Ramos (cell line): ENCODE measurements around the gene MDH2.
"Not testable (repeated sequence)": the region's sequence is repeated elsewhere in the genome, so short reads cannot be mapped to it uniquely, and the experiment has no call there.

Experiments used
- in situ Hi-C: fragments of 300-500 bp; cut with MboI; formaldehyde crosslinking; loops from one replicate; pipeline ENCODE4 v1.14.3; 2022; ENCODE audit warnings: low sequenced_read_pairs; ENCODE audit not compliant: unreplicated experiment

The MDH2 gene, protein sequence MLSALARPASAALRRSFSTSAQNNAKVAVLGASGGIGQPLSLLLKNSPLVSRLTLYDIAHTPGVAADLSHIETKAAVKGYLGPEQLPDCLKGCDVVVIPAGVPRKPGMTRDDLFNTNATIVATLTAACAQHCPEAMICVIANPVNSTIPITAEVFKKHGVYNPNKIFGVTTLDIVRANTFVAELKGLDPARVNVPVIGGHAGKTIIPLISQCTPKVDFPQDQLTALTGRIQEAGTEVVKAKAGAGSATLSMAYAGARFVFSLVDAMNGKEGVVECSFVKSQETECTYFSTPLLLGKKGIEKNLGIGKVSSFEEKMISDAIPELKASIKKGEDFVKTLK

DNA sequence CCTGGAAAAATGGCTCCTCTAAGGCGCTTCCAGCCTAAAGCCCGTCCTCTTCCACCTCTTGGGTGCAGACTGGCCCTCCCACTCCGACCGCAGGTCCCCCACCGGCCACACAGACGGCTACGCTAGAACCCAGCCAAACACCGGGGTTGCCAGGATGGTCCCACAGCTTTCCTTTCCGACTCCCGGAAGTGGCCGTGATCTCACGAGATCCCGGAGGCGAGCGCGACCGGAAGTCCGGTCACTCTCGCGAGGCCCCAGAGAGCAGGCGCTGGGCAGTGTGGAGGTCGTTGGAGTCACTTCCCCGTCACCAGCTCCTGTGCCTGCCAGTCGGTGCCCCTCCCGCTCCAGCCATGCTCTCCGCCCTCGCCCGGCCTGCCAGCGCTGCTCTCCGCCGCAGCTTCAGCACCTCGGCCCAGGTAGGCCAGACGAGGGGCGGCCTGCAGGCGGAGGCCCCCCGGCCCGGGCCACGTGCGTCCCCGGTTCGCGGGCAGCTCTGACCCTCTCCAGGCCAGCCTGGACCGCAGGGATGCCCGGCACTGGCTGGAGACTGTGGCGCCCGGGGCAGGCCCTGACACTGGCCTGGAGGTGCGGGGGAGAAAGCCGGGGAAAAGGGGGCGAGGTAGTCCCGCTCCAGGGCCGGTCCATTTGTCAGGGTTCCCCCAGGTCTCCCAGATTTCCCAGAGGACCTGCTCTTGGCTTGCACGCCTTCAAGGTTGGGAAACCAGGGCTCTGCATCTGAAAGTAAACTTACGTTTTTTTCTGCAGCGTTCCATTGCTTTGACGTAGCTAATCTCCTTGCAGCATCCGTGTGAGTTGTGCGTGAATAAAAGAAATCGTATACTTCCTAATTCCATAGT lies at the start of gene MDH2, which contains the start of gene STYXL1:
Gene MDH2 (plus strand): TSS at position 296 of the 857 bp plus-strand sequence. CDS start 55 bp downstream, at position 351.
Gene STYXL1 (minus strand): TSS at position 190 of the 857 bp plus-strand sequence. CDS start 17,477 bp downstream, outside the sequence.
- in situ Hi-C loops = no loop called here

DNA sequence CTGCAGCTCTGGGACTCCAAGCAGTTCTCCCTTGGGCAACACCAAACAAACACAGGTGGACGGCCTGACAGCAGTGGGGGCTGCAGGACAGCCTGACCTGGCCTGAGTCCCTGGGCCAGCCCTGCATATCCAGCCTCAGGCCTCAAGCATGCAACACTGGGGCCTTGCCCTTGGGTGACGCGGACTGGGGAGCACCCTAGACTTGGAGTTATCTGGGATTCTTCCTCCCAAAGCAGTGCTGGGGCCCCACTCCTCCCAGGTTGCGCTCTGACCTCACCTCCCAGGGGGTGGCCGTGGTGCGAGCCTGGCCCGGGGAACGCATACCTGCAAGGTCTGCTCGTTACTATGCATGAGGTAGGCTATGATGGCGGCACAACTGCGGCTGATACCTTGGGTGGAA lies 47.3 kb upstream of the MDH2 start:
- in situ Hi-C loops = no loop called here

- in situ Hi-C loops = no loop called here
Measured at GRCh38 chr7:76002139-76002538, 45.8 kb upstream of the MDH2 start.

DNA sequence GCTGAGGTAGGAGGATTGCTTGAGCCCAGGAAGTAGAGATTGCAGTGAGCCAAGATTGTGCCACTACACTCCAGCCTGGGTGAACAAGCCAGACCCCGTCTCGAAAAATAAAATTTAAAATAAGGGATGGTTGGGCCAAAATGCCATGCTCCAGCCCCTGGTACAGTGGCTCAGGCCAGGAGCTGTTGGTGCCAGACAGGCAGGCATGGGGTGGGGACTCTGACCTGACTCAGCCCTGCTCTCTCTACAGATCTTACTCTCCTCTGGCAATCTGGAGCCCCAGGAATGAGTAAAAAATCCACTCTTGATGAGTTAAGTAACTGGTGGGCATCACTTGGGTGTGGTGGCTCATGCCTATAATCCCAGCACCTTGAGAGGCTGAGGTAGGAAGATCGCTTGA lies 45.1 kb upstream of the MDH2 start:
- in situ Hi-C loops = no loop called here

GRCh38 chr7:76003351-76003750 lies 44.6 kb upstream of the MDH2 start:
- in situ Hi-C loops = no loop called here

- in situ Hi-C loops = not testable (repeated sequence)
Measured at GRCh38 chr7:76005004-76005403, 42.9 kb upstream of the MDH2 start.

GRCh38 chr7:76008156-76008687 lies 39.7 kb upstream of the MDH2 start:
- in situ Hi-C loops = no loop called here

- in situ Hi-C loops = no loop called here
Measured at GRCh38 chr7:76009672-76010600, 38.0 kb upstream of the MDH2 start.

- in situ Hi-C loops = no loop called here
Measured at GRCh38 chr7:76011442-76011861, 36.5 kb upstream of the MDH2 start.

GRCh38 chr7:76016191-76016947 lies 31.5 kb upstream of the MDH2 start:
- in situ Hi-C loops = no loop called here

- in situ Hi-C loops = not testable (repeated sequence)
Measured at GRCh38 chr7:76018520-76018919, 29.4 kb upstream of the MDH2 start.

GRCh38 chr7:76020031-76020714 lies 27.7 kb upstream of the MDH2 start:
- in situ Hi-C loops = no loop called here

DNA sequence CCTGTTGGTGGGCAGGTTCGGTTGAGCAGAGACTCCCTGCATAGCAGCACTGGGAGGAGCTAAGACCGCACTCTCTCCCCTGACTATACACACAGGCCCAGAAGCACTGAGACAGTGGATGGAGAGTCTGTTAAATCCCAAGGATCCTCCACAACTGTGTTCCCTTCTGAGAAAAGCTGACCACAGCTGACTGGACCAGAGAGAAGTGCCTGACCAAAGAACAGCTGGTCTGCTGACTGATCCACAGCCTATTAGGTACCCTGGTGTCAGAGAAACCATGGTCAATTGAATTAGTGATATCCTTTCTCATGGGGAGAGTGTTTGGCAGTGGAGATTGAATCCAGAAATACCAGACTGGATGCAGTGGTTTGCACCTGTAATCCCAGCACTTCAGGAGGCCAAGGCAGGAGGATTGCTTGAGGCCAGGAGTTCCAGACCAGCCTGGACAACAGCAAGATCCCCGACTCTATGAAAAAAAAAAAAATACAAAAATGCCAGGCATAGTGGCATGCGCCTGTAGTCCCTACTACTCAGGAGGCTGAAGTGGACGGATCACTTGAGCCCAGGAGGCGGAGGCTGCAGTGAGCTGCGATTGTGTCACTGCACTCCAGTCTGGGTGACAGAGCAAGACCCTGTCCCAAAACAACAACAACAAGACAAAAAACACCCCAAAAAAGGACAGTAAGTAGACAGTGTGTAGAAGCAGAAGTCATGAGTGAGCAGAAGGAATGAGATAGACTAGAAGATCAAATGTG lies 25.7 kb upstream of the MDH2 start:
- in situ Hi-C loops = no loop called here

DNA sequence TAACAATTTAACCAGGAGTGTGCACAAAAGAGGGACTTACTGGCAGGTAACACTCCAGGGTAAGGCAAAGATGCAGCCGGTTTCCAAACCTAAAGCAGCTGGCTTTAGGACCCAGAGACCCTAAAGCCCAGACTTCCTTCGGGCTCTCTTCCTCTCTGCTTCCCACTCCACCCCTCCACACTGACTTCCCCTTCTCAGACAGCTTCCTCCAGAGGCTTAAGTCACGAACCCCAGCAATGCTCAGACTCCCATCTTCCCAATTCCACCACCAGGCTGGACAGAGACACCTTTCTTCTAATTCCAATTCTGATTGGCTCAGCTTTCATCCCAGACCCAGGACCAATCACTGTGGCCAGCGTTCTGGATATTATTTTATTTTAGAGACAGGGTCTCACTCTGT lies 24.9 kb upstream of the MDH2 start:
- in situ Hi-C loops = no loop called here

DNA sequence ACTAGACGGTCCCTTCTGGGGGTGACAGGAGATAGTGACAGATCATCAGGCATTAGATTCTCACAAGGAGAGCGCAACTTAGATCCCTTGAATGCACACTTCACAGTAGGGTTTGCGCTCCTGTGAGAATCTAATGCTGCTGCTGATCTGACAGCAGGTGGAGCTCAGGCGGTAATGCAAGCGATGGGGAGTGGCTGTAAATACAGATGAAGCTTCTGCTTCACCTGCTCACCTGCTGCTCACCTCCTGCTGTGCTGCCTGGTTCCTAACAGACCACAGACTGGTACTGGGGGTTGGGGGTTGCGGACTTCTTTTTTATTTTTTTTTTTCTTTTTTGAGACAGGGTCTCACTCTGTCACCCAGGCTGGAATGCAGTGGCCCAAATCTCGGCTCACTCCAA lies 18.2 kb upstream of the MDH2 start:
- in situ Hi-C loops = not testable (repeated sequence)

- in situ Hi-C loops = no loop called here
Measured at GRCh38 chr7:76031964-76032363, 15.9 kb upstream of the MDH2 start.

GRCh38 chr7:76037310-76037709 lies 10.6 kb upstream of the MDH2 start:
- in situ Hi-C loops = no loop called here

GRCh38 chr7:76040126-76040525 lies 7.8 kb upstream of the MDH2 start:
- in situ Hi-C loops = no loop called here
